Brain microvascular endothelial cell (primary cell): ENCODE results near the gene DGCR6L.
"Not testable (repeated sequence)": the region's sequence is repeated elsewhere in the genome, so short reads cannot be mapped to it uniquely, and the experiment has no call there.

Source experiments
- DNase-seq: peaks from one replicate; pipeline ENCODE4 v3.0.0-alpha.2; 2020
- H3K27ac ChIP-seq: fragments of 250-450 bp; sonication (Bioruptor Pico); 2 replicates; pipeline ENCODE4 v1.5.1; 2020; ENCODE audit warnings: mild to moderate bottlenecking, moderate library complexity
- H3K27me3 ChIP-seq: fragments of 250-450 bp; sonication (Bioruptor Pico); replicated peaks from 2 replicates; pipeline ENCODE4 v1.5.1; 2020; ENCODE audit warnings: mild to moderate bottlenecking
- H3K36me3 ChIP-seq: fragments of 250-450 bp; sonication (Bioruptor Pico); replicated peaks from 2 replicates; pipeline ENCODE4 v1.5.1; 2020; ENCODE audit warnings: mild to moderate bottlenecking
- H3K4me3 ChIP-seq: 2 replicates; pipeline ENCODE4 v1.5.1; 2011; ENCODE audit warnings: low read depth, mild to moderate bottlenecking, control low read depth, low read length, moderate library complexity
- CTCF ChIP-seq: IDR thresholded peaks from 2 replicates; pipeline ENCODE4 v1.5.1; 2011; ENCODE audit warnings: low read depth, mild to moderate bottlenecking, moderate library complexity, low read length, control low read depth, inconsistent platforms; ENCODE audit errors: missing control alignments
- in situ Hi-C: cut with HindIII; loops from 2 replicates; pipeline ENCODE4 v1.10.0; 2017; ENCODE audit warnings: low sequenced_read_pairs, low pct_ligation_motif_present

The DGCR6L gene

GRCh38 chr22:20315337-20316216 is 4.3 kb downstream of the DGCR6L start:
- Histone ChIP-seq H3K27me3 (no peaks in the 10 kb centered on the region), H3K36me3 (no peaks in the 10 kb centered on the region), H3K4me3 (no peak overlapping the region), H3K27ac (no peak overlapping the region)
- no peak for DNase-seq
- TF ChIP-seq CTCF: no peak
- in situ Hi-C loops: no loop called here

- H3K36me3 ChIP-seq, H3K27ac ChIP-seq, in situ Hi-C loops, H3K27me3 ChIP-seq, H3K4me3 ChIP-seq, DNase-seq: not testable (repeated sequence)
Measured at GRCh38 chr22:20314741-20315336, 5.0 kb downstream of the DGCR6L start.

- H3K4me3 ChIP-seq, in situ Hi-C loops, H3K36me3 ChIP-seq, DNase-seq, H3K27ac ChIP-seq, H3K27me3 ChIP-seq: not testable (repeated sequence)
Measured at GRCh38 chr22:20314206-20314605, 5.7 kb downstream of the DGCR6L start.

- H3K36me3 ChIP-seq, H3K4me3 ChIP-seq, DNase-seq, H3K27ac ChIP-seq, H3K27me3 ChIP-seq, in situ Hi-C loops: not testable (repeated sequence)
- peak; percentile 20 for TF ChIP-seq CTCF
Measured at GRCh38 chr22:20313306-20314077, 6.4 kb downstream of the DGCR6L start.

- no peak for TF ChIP-seq CTCF
- no peak for DNase-seq
- H3K36me3 ChIP-seq: no peaks in the 10 kb centered on the region
- H3K27ac ChIP-seq: no peak overlapping the region
- H3K4me3 ChIP-seq: no peak overlapping the region
- H3K27me3 ChIP-seq: no peaks in the 10 kb centered on the region
- in situ Hi-C loops: no loop called here
Measured at GRCh38 chr22:20312396-20313191, 7.3 kb downstream of the DGCR6L start.

GRCh38 chr22:20311249-20312062 is 8.4 kb downstream of the DGCR6L start:
- H3K4me3 ChIP-seq, H3K27me3 ChIP-seq, in situ Hi-C loops, H3K36me3 ChIP-seq, H3K27ac ChIP-seq, DNase-seq: not testable (repeated sequence)

GRCh38 chr22:20310773-20311172 is 9.1 kb downstream of the DGCR6L start:
- H3K4me3 ChIP-seq, DNase-seq, H3K27ac ChIP-seq, in situ Hi-C loops, H3K27me3 ChIP-seq, H3K36me3 ChIP-seq: not testable (repeated sequence)

GRCh38 chr22:20310180-20310579 is 9.7 kb downstream of the DGCR6L start:
- H3K4me3 ChIP-seq: not testable (repeated sequence)

GRCh38 chr22:20308806-20309650 is 10.8 kb downstream of the DGCR6L start:
- H3K4me3 ChIP-seq, DNase-seq, in situ Hi-C loops, H3K27ac ChIP-seq, H3K27me3 ChIP-seq, H3K36me3 ChIP-seq: not testable (repeated sequence)

More at GRCh38 chr22:20310180-20310579, 9.7 kb downstream of the DGCR6L start:
- H3K36me3 ChIP-seq, H3K27ac ChIP-seq, in situ Hi-C loops, DNase-seq, H3K27me3 ChIP-seq: not testable (repeated sequence)
